MM.1S (cell line): Measurements from ENCODE around the gene TNIP1.

Experiments used
- EZH2 ChIP-seq: fragments of 300-600 bp; sonication (generic); optimal IDR thresholded peaks from 2 replicates; pipeline ENCODE3; 2017; ENCODE audit warnings: low read depth, mild to moderate bottlenecking, antibody characterized with exemption, low read length, mixed read lengths
- EZH2phosphoT487 ChIP-seq: fragments of 300-600 bp; sonication (generic); IDR thresholded peaks from 2 replicates; pipeline ENCODE4 v1.6.1; 2018; ENCODE audit warnings: antibody characterized with exemption, low read length
- TF ChIP-seq, protein P1 (sequence below): fragments of 300-600 bp; sonication (generic); IDR thresholded peaks from 2 replicates; pipeline ENCODE4 v1.5.1; 2016; ENCODE audit warnings: antibody characterized with exemption, low read length, mixed read lengths

GRCh38 chr5:151039665-151040064 is 41.2 kb downstream of the TNIP1 start:
- TF ChIP-seq, protein P1, sequence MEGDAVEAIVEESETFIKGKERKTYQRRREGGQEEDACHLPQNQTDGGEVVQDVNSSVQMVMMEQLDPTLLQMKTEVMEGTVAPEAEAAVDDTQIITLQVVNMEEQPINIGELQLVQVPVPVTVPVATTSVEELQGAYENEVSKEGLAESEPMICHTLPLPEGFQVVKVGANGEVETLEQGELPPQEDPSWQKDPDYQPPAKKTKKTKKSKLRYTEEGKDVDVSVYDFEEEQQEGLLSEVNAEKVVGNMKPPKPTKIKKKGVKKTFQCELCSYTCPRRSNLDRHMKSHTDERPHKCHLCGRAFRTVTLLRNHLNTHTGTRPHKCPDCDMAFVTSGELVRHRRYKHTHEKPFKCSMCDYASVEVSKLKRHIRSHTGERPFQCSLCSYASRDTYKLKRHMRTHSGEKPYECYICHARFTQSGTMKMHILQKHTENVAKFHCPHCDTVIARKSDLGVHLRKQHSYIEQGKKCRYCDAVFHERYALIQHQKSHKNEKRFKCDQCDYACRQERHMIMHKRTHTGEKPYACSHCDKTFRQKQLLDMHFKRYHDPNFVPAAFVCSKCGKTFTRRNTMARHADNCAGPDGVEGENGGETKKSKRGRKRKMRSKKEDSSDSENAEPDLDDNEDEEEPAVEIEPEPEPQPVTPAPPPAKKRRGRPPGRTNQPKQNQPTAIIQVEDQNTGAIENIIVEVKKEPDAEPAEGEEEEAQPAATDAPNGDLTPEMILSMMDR = no peak
- TF ChIP-seq EZH2 = no peak
- TF ChIP-seq EZH2phosphoT487 = no peak
